Right atrium auricular region (tissue), 2 donors: ENCODE measurements around the gene ANAPC5. TPM values are rescaled to one million over a fixed set of nuclear protein-coding genes. Genes with fewer than 3 reads are reported as not detected.

Experiments
- DNase-seq: peaks from one replicate; pipeline ENCODE4 v3.0.0-alpha.2; 2019; ENCODE audit warnings: low spot score
- H3K27ac ChIP-seq, 2 donors: fragments of 200-600 bp; sonication (generic); 1 replicate in 1 of 2; 2 replicates in 1 of 2; pipeline ENCODE4 v1.5.1; 2016 to 2019
- H3K27me3 ChIP-seq, 2 donors: fragments of 200-600 bp; sonication (generic); one replicate each; pipeline versions ENCODE4 v1.5.1 to v1.6.0; 2017 to 2019
- H3K36me3 ChIP-seq: fragments of 200-600 bp; sonication (generic); one replicate; pipeline ENCODE4 v1.5.1; 2016
- H3K4me1 ChIP-seq, 2 donors: fragments of 200-600 bp; sonication (generic); one replicate each; pipeline versions ENCODE4 v1.5.1 to v1.6.0; 2017 to 2019
- H3K4me3 ChIP-seq, 2 donors: fragments of 200-600 bp; sonication (generic); 1 replicate in 1 of 2; 2 replicates in 1 of 2; pipeline ENCODE4 v1.5.1; 2017 to 2019; ENCODE audit warnings: mild to moderate bottlenecking in 1 of 2, moderate library complexity in 1 of 2
- H3K9me3 ChIP-seq, 2 donors: fragments of 200-600 bp; sonication (generic); one replicate each; pipeline ENCODE4 v1.5.1; 2019
- total RNA-seq, 2 donors: library from RNA; depleted of rRNA; stranded (reverse); fragments of >200 nt; gene quantifications; one replicate each; pipeline ENCODE4 v1.1.0, GENCODE V29; 2016
- TF ChIP-seq, protein P1 (sequence below), 2 donors: fragments of 200-600 bp; sonication (generic); IDR thresholded peaks; one replicate each; pipeline ENCODE4 v1.5.1; 2019; ENCODE audit warnings: antibody characterized with exemption in 2 of 2

Gene ANAPC5
- total RNA-seq, 2 donors from 2014 or later, result 54.6 to 63.1 TPM

DNA sequence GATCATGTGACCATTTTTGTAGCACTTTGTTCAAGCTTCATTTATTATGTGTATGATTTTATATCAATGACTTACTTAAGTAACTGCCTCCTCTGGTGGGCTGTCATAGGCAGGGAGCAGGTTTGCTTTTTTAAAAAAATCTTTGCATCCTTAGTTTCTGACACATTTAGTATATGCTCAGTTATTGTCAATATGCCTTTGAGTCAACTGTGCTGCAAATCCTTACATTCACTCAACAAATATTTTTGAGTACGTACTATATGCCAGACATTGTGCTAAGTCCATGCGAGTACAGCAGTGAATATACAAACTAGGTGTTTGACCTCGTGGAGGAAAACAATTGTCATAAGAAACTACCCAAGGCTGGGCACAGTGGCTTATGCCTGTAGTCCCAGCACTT lies 4.4 kb upstream of the ANAPC5 start:
- H3K4me1 ChIP-seq, result peaks cover 0 to 7% of the 10 kb centered on the region in 2 donors
- H3K27ac ChIP-seq, result no peak overlapping the region
- no peaks in the 10 kb centered on the region for H3K36me3 ChIP-seq
- no peaks in the 10 kb centered on the region for H3K27me3 ChIP-seq
- DNase-seq, result no peak
- H3K9me3 ChIP-seq, result no peaks in the 10 kb centered on the region
- TF ChIP-seq, protein P1, sequence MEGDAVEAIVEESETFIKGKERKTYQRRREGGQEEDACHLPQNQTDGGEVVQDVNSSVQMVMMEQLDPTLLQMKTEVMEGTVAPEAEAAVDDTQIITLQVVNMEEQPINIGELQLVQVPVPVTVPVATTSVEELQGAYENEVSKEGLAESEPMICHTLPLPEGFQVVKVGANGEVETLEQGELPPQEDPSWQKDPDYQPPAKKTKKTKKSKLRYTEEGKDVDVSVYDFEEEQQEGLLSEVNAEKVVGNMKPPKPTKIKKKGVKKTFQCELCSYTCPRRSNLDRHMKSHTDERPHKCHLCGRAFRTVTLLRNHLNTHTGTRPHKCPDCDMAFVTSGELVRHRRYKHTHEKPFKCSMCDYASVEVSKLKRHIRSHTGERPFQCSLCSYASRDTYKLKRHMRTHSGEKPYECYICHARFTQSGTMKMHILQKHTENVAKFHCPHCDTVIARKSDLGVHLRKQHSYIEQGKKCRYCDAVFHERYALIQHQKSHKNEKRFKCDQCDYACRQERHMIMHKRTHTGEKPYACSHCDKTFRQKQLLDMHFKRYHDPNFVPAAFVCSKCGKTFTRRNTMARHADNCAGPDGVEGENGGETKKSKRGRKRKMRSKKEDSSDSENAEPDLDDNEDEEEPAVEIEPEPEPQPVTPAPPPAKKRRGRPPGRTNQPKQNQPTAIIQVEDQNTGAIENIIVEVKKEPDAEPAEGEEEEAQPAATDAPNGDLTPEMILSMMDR (IDR thresholded peaks at IDR 0.05), result no peak
- H3K4me3 ChIP-seq, result no peak overlapping the region

DNA sequence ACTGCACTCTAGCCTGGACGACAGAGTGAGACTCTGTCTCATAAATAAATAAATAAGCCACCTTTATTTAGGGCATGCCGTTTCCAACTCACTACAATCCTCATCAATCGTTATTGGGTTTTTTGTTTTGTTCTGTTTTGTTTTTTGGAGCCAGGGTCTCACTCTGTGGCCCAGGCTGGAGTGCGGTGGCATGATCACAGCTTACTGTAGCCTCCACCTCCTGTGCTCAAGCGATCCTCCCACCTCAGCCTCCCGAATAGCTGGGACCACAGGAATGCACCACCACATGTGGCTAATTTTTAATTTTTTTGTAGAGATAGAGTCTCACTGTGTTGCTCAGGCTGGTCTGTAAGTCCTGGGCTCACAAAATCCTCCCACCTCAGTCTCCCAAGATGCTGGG lies 3.6 kb upstream of the ANAPC5 start:
- H3K27me3 ChIP-seq, result no peaks in the 10 kb centered on the region
- H3K36me3 ChIP-seq, result no peaks in the 10 kb centered on the region
- H3K4me3 ChIP-seq, result no peak overlapping the region
- no peaks in the 10 kb centered on the region for H3K9me3 ChIP-seq
- TF ChIP-seq, protein P1 (IDR thresholded peaks at IDR 0.05), result no peak
- no peak overlapping the region for H3K27ac ChIP-seq
- no peak for DNase-seq
- peaks cover 0 to 16% of the 10 kb centered on the region in 2 donors for H3K4me1 ChIP-seq

DNA sequence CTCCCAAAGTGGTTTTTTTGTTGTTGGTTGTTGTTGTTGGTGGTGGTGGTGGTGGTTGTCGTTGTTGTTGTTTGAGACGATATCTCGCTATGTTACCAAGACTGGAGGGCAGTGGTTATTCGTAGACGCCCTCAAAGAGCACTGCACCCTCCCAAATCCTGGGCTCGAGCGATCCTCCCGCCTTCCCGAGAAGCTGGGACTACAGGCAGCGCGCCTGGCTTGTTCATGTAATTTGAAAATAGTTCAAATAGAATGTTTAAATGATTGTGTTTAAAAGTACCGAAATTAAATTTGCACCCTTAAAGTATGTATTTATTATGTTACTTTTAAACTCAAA lies 439 bp upstream of the ANAPC5 start:
- peak overlapping the region; percentile 70 to 71 for H3K27ac ChIP-seq
- H3K27me3 ChIP-seq, result no peaks in the 10 kb centered on the region
- peaks cover 0 to 18% of the 10 kb centered on the region in 2 donors for H3K4me1 ChIP-seq
- peak overlapping the region; percentile 64 to 89 for H3K4me3 ChIP-seq
- no peak for DNase-seq
- no peaks in the 10 kb centered on the region for H3K9me3 ChIP-seq
- no peaks in the 10 kb centered on the region for H3K36me3 ChIP-seq
- TF ChIP-seq, protein P1 (IDR thresholded peaks at IDR 0.05), result no peak

DNA sequence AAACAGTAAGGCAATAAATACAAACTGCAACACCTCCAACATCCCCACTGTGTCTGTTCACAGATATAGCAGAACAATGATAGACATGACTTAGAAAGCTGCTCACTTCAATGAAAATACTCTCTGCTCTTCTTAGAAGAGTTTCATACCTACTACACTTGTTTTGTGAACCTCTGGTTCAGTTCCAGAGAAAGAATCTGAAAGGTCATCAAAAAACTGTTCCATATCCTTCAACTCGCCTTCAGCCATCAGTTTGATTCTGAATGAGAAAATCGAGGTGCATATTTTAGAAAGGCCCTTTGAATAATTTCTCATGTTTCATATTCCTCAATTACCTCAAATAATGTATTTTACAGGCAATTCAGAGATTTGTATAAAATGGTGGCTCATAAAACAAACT lies 5.5 kb downstream of the ANAPC5 start:
- TF ChIP-seq, protein P1 (IDR thresholded peaks at IDR 0.05), result no peak
- Histone ChIP-seq H3K36me3 (peaks cover 50% of the 10 kb centered on the region), H3K4me1 (peaks cover 0 to 11% of the 10 kb centered on the region in 2 donors), H3K27me3 (no peaks in the 10 kb centered on the region), H3K4me3 (no peak overlapping the region), H3K9me3 (no peaks in the 10 kb centered on the region), H3K27ac (no peak overlapping the region)
- no peak for DNase-seq

DNA sequence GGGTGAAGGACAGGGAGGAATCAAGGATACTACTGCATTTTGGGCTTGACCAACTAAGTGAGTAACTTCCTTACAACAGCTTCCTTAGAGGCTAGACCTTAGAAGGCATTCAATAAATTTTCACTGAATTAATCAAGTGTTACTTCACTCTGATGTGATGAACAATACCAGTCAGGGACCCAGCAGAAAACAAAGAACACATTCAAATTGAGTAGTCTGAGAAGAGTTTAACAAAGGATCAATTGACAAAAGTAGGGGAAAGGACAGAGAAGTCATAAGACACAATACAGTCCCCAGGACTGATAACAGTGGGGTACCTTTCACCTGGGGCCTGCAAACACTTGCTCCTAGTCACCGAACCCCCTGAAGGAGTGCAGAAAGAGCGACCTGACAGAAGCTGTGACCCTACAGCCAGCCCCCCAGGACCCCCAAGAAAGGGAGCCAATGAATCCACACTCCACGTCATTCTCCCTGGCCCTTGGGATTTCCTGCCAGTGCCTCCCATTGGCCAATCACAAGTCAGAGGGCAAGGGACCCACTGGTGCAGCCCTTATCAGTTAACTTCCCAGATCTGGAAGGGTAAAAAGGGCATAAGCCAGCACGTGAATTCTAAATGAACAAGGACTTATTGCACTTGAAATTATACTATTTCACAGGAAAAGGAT lies 6.9 kb downstream of the ANAPC5 start:
- H3K9me3 ChIP-seq, result no peaks in the 10 kb centered on the region
- no peak for DNase-seq
- TF ChIP-seq, protein P1 (IDR thresholded peaks at IDR 0.05), result no peak
- no peak overlapping the region for H3K4me3 ChIP-seq
- H3K36me3 ChIP-seq, result peaks cover 59% of the 10 kb centered on the region
- no peak overlapping the region for H3K27ac ChIP-seq
- H3K27me3 ChIP-seq, result no peaks in the 10 kb centered on the region
- no peaks in the 10 kb centered on the region for H3K4me1 ChIP-seq

DNA sequence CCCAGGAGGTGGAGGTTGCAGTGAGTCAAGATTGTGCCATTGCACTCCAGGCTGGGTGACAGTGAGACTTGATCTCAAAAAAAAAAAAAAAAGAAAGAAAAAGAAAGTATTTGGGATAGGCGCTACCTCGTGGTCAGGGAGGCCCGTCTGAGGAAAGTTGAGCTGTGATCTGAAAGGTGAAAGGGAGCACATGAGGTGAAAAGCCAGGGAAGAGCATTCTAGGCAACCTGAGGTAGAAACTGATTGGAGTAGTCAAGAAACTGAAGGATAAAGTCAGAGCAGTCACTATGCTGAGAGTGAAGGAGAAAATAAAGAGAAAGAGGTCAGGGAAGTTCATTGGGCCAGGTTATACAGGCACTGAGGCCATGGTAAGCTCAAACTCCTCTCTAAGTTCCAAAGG lies 7.7 kb downstream of the ANAPC5 start:
- no peak for DNase-seq
- Histone ChIP-seq H3K4me1 (no peaks in the 10 kb centered on the region), H3K36me3 (peaks cover 59% of the 10 kb centered on the region), H3K27ac (no peak overlapping the region), H3K9me3 (no peaks in the 10 kb centered on the region), H3K27me3 (no peaks in the 10 kb centered on the region), H3K4me3 (no peak overlapping the region)
- TF ChIP-seq, protein P1 (IDR thresholded peaks at IDR 0.05), result no peak
